ENCODE results near the gene LAMC1. TPM values are rescaled to one million over a fixed set of nuclear protein-coding genes. Genes with fewer than 3 reads are reported as not detected.

Gene LAMC1
- total RNA-seq, 4 donors from 2014 or later: 387 to 474 (median 408) TPM

DNA sequence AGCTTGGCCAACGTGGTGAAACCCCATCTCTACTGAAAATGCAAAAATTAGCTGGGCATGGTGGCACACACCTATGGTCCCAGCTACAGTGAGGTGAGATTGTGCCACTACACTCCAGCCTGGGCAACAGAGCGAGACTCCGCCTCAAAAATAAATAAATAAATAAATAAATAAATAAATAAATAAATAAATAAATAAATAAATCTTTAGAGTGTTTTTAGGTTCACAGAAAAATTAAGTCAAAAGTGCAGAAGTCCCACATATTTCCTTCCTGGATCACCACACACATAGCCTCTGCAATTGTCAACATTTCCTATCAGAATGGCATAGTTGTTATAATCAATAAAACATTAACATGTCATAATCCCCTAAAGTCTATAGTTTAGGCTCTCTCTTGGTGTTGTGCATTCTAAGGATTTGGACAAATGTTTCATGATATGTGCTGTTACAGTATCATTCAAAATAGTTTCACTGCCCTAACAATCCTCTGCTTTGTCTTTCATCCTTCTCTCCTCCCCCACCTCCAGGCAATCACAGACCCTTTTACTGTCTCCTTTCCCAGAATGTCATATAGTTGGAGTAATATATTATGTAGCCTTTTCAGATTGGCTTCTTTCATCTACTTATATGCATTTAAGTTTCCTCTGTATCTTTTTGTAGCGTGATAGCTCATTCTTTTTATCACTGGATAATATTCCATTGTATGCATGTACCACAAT is 58.3 kb downstream of the LAMC1 start:
- Histone ChIP-seq H3K27ac (replicated peaks in 1 of 4) (no peak overlapping the region), H3K36me3 (no peaks in the 10 kb centered on the region), H3K4me3 (no peak overlapping the region), H3K4me1 (peaks cover 49 to 79% (median 75%) of the 10 kb centered on the region in 4 donors), H3K27me3 (no peaks in the 10 kb centered on the region), H3K9me3 (no peaks in the 10 kb centered on the region)
- TF ChIP-seq, protein P1, sequence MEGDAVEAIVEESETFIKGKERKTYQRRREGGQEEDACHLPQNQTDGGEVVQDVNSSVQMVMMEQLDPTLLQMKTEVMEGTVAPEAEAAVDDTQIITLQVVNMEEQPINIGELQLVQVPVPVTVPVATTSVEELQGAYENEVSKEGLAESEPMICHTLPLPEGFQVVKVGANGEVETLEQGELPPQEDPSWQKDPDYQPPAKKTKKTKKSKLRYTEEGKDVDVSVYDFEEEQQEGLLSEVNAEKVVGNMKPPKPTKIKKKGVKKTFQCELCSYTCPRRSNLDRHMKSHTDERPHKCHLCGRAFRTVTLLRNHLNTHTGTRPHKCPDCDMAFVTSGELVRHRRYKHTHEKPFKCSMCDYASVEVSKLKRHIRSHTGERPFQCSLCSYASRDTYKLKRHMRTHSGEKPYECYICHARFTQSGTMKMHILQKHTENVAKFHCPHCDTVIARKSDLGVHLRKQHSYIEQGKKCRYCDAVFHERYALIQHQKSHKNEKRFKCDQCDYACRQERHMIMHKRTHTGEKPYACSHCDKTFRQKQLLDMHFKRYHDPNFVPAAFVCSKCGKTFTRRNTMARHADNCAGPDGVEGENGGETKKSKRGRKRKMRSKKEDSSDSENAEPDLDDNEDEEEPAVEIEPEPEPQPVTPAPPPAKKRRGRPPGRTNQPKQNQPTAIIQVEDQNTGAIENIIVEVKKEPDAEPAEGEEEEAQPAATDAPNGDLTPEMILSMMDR (IDR thresholded peaks at IDR 0.05): no peak
- no peak for TF ChIP-seq POLR2A (IDR thresholded peaks at IDR 0.05; ENCODE audit: low read depth)
- no peak for TF ChIP-seq EP300 (IDR thresholded peaks at IDR 0.05)
- TF ChIP-seq POLR2AphosphoS5 (IDR thresholded peaks at IDR 0.05): no peak
- WGBS: 96% methylated on average over 4 of the region's 4 CpGs
- DNase-seq (ENCODE audit: extremely low spot score): no peak
- intact Hi-C loops (cut with DNase I): no loop called here

DNA sequence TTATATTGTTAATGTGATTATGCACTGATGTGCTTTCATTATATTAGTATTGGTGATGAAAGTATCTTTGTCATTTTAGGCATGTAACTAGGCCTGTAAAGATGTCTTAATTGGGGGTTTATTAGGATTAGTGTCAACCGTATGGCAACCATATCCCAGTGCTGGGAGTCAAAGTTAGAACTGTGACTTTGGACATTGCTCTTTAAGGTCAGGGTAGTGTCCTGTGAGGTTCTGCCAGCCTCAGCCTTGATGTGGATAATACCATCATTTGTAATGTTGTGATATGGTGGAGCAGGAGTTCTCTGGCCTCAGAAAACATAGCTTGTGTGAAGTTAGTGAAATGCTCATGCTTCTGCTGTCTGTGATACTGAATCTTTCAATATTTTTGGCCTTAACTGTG is 59.4 kb downstream of the LAMC1 start:
- Histone ChIP-seq H3K27ac (replicated peaks in 1 of 4) (no peak overlapping the region), H3K36me3 (no peaks in the 10 kb centered on the region), H3K4me3 (no peak overlapping the region), H3K9me3 (no peaks in the 10 kb centered on the region), H3K27me3 (no peaks in the 10 kb centered on the region), H3K4me1 (peaks cover 43 to 80% (median 71%) of the 10 kb centered on the region in 4 donors)
- WGBS: 89% methylated on average over 1 of the region's 1 CpG
- no peak for DNase-seq (ENCODE audit: extremely low spot score)
- no peak for TF ChIP-seq EP300 (IDR thresholded peaks at IDR 0.05)
- no peak for TF ChIP-seq POLR2AphosphoS5 (IDR thresholded peaks at IDR 0.05)
- TF ChIP-seq, protein P1 (IDR thresholded peaks at IDR 0.05): no peak
- no peak for TF ChIP-seq POLR2A (IDR thresholded peaks at IDR 0.05; ENCODE audit: low read depth)
- intact Hi-C loops (cut with DNase I): no loop called here

DNA sequence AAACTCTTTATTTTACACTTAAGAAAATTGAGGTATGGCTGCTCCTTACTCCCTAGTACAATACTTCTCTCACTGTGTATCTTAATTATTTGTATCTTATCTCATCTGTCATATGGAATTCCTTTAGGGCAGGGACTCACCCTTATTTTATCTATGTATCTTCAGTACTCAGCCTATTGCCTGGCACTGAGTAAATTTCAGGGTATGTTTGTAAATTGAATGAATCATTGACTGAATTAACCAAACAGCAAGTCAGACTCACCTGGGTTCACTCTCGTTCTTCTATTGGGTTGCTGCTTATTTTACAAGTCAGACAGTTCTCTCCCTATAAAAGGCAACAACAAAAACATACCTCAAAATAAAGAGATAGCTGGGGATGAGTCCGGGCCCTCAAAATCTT is 63.8 kb downstream of the LAMC1 start:
- Histone ChIP-seq H3K4me1 (peaks cover 35 to 83% (median 75%) of the 10 kb centered on the region in 4 donors), H3K27ac (replicated peaks in 1 of 4) (no peak overlapping the region), H3K27me3 (no peaks in the 10 kb centered on the region), H3K36me3 (no peaks in the 10 kb centered on the region), H3K4me3 (no peak overlapping the region), H3K9me3 (no peaks in the 10 kb centered on the region)
- no peak for DNase-seq (ENCODE audit: extremely low spot score)
- intact Hi-C loops (cut with DNase I): no loop called here
- 84% methylated on average over 2 of the region's 2 CpGs for WGBS
- TF ChIP-seq EP300 (IDR thresholded peaks at IDR 0.05) (no peak), POLR2A (IDR thresholded peaks at IDR 0.05; ENCODE audit: low read depth) (no peak), POLR2AphosphoS5 (IDR thresholded peaks at IDR 0.05) (no peak)
- TF ChIP-seq, protein P1 (IDR thresholded peaks at IDR 0.05): no peak

DNA sequence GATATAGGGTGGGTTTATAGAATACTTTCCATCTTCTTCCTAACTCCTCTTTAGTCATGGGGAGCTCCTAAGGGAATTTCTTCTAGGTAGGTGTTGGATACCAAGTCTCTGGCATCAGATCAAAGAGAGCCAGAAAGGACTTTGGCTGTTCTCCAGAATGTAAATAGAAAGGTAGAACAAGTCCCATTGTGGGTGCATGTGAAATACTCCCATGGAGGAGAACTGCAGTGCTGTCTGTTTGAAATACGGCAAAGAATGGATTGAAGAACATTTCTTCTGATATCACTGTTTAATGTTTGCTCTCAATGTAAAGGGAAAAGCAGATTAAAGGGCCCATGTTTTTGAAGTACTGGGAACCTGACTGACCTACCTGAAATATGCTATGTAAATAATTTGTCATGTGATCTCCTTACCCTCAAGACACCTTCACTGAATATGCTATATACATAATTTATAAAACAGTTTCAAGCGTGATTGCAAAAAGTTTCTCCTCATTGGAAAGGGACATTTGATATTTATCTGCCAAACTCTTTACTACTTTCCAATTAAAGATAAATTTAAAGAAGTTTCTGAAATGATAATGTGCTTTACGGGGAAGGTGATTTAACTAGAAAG is 65.9 kb downstream of the LAMC1 start:
- 69% methylated on average over 3 of the region's 3 CpGs for WGBS
- H3K27ac ChIP-seq (replicated peaks in 1 of 4): peak overlapping the region; percentile 8 to 83 (median 66)
- no peaks in the 10 kb centered on the region for H3K9me3 ChIP-seq
- no peak for DNase-seq (ENCODE audit: extremely low spot score)
- H3K36me3 ChIP-seq: no peaks in the 10 kb centered on the region
- peaks cover 38 to 92% (median 87%) of the 10 kb centered on the region in 4 donors for H3K4me1 ChIP-seq
- peak in 1 of 2 donors; percentile 6 for TF ChIP-seq POLR2AphosphoS5 (IDR thresholded peaks at IDR 0.05)
- no peak for TF ChIP-seq EP300 (IDR thresholded peaks at IDR 0.05)
- TF ChIP-seq, protein P1 (IDR thresholded peaks at IDR 0.05): no peak
- TF ChIP-seq POLR2A (IDR thresholded peaks at IDR 0.05; ENCODE audit: low read depth): no peak
- H3K4me3 ChIP-seq: no peak overlapping the region
- H3K27me3 ChIP-seq: no peaks in the 10 kb centered on the region
- intact Hi-C loops (cut with DNase I): no loop called here
